GM18861 (cell line): ENCODE results near the gene RHOV.

Source experiments
- ATAC-seq: cut with Tn5 transposase; IDR thresholded peaks from one replicate; pipeline ENCODE4 v1.9.1; 2021; ENCODE audit not compliant: unreplicated experiment

The RHOV gene, protein sequence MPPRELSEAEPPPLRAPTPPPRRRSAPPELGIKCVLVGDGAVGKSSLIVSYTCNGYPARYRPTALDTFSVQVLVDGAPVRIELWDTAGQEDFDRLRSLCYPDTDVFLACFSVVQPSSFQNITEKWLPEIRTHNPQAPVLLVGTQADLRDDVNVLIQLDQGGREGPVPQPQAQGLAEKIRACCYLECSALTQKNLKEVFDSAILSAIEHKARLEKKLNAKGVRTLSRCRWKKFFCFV

DNA sequence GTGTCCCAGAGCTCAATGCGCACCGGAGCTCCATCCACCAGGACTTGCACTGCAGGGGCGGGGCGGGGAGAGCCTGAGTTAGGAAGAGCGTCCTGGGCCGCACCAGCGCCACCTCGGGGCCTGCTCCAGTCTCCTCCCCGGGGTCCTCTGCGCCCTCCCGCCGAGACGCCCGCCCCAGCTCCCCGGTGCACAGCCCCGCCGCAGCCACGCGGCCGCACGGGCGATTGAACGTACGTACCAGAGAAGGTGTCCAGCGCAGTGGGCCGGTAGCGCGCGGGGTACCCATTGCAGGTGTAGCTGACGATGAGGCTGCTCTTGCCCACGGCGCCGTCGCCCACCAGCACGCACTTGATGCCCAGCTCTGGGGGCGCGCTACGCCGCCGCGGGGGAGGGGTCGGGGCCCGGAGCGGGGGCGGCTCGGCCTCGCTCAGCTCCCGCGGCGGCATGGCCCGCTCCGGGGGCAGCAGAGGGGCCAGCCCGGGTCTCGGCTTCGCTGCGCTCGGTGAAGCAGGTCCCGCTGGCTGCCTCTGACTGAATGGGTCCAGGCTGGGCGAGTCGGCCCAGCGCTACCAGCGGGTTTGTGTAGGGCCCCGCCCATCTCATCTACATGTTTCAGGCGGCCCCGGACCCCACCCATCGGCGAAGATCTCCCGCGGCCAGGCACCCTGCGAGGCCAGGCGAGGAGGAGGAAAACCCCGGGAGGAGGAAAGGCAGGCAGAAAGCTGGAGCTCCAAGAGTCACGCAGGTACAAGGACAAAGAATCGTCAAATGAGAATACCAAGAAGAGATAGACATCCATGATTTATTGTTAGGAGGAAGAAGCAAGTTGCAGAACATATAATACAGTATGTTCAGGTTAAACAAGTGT lies at the start of gene RHOV:
Gene RHOV (minus strand): TSS at position 541 of the 868 bp plus-strand sequence. CDS start 95 bp downstream, at position 446.
- ATAC-seq, result peak; percentile 29

DNA sequence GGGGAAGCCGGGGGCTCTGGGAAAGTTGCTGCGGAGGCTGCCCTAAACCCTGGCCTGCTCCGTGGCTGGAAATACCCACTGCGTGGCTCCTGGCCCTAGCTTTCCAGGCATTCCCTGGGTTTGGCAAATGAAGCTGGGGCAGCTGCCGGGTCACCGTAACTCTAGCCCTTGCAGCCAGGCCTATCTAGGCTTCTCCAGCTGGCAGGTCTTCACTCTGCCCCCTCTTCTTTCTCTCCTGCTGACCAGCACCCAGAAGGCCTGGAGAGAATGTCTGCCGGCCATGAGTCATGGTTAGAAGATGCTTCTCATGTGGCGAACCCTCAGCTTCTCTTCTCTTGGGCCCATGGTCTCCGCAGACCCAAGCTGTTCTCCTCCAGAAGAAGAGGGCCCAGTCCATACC lies 49.5 kb upstream of the RHOV start:
- ATAC-seq, result no peak

DNA sequence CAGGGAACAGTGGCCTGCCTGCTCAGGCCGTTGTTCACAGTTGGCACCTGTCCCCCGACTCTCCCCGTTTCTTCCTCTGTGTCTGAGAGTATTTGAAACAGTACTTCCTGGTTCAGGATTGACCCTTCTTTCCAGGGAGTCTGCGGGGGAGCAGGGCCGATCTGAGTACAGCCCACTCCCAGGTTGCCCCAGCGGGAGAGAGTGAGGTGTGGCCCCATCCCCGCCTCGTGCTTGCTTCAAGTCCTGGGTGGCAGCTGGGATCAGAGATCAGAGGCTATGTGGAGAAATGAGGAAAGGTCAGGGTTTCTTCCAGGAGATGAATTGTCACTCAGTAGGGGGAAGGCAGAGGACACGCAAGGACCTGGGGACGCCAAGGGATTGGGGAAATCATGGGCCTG lies 48.6 kb upstream of the RHOV start:
- ATAC-seq, result no peak

DNA sequence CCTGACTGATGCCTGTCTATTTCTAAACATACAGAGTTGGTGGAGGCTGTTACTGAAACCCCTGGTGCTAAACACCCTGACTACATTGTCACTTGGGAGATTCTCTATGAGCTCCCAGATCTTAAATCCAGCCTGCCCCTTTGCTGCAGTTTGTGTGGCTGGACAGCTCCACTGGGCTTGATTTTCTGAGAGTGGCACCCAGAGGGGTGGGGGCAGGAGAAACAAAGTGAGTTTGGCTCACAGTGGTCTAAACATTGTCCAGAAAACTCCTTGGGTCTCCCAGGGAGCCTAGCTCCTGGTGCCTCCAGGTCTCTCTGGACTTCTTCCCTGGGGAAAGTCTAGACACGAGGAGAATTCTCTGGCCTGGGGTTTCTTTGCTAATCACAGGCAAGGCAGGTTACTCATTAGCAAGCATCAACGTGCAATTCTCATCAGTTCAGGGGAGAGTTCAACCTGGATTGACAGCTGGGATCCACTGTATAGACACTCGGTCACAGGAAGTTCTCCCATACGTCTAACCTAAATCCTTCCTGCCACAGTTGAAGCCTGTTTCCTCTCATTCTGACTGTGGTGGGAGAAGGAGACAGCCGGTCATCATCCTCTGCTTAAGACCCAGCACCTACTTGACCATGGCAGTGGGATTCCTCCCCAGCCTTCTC lies 48.0 kb upstream of the RHOV start:
- no peak for ATAC-seq

DNA sequence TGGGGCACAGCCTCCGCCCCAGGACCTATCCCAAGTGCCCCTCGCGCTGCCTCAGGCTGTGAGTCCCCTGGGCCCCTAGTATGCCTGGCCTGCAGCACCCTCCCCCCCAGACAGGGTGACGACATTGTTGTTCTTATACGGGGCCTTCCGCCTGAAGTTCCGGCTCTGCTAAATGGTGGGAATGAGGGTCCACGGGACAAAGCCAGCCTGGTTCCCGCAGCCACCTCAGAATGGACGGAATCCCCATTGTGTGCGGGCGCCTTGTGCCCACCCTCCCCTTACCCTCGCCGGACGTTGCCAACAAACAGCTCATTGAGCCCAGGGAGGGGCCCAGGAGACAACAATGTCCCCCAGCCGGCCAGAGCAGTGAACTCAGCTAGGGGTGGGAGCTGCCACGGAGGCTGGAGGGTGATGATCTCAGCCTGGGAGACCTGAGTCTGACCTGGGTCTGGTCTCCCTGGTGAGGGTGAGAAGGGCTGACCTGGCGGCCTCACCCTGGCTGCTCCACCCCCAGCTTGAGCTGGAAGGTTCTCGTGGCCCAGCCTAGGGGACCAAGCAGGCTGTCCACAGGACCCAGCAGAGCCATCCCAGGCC lies 44.9 kb upstream of the RHOV start:
- no peak for ATAC-seq

DNA sequence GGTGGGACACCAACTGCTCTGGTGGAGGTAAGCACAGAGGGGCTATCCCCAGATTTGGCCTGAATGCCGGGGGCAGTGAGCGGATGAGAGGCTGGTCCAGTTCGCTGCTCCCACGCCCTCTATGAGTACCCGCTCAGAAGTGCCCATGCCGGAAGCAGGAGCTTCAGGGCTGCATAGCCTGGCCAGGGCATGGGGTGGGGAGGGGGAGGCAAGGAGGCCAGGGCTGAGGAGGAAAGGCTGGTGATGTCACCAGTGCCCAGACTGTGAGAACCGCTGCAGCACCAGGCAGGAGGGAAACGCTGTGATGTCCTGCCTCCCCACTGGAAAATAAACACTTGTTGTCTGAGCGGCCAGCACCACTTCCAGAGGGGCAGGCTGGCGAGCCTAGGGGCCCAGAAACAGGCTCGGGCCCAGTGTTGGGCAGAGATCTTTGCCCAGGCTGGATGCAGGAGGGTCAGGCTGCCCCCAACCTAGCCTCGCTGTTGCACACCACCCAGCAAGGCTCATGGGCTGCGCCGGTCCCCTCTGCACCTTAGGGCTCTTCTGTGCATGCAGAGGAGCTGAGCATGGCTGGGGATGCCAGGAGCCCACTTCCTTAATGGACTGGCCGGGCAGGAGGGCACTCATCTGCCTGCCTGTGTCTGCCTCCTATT lies 44.2 kb upstream of the RHOV start:
- ATAC-seq, result no peak

DNA sequence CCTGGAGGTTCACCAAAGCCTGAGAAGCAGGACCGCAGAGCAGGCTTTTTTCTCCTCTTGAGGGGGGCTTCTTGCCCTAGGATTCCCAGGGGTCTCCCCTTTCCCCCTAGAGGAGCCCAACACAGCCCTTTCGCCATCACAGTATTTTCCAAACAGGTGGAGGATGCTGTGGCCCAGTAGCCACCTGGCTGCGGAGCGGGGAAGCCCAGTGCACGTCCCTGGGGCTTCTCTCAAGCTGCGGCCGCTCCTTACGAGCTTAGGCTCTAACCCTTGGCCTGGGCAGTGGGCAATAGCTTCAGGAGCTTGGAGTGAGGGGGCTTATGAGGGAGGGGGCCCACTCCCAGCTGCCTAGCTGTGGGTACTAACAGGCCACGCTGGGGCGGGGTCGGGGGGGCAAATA lies 43.6 kb upstream of the RHOV start:
- ATAC-seq, result no peak

DNA sequence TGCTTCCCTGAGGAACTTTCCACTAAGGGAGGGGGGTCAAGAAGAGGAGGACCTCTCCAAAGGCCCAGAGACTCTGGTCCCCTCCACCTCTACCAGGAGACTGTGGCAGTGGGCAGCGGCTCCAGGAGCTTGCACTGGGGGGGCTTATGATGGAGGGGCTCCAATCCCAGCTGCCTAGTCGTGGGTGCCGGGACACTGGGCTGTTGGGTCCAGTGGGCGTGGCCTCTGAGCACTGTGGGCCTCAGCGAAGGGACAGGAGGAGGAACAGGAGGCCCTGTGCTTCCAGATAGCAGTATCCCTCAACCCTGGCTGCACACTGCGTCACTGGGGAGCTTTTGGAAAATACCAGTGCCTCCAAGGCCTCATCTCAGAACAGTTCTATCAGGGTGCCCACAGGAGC lies 41.6 kb upstream of the RHOV start:
- no peak for ATAC-seq

DNA sequence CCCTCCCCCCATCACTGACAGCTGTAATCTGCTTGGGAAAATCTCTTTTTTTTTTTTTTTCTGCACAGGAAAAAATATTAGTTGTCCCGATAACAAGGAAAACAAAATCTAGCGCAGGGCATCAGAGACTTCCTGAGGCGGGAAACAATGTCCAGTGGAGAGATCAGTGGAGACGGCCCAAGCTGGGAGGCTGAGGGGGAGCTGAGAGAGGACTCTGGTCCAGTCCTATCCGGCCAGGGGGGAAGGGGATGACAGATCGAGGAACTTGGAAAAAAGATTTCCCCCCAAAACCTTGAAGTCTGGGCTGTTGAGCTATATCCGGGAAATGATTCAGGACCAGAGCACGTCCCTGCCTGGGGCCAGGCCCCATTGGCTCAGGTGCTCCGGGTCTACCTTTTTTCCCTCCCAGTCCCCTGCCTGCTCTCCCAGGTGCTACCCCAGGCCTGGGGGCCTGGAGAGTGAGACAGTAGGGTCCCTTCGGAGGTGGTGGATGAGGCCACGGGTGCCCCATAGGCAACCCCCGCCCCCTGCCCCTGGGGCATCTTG lies 41.2 kb upstream of the RHOV start:
- no peak for ATAC-seq

DNA sequence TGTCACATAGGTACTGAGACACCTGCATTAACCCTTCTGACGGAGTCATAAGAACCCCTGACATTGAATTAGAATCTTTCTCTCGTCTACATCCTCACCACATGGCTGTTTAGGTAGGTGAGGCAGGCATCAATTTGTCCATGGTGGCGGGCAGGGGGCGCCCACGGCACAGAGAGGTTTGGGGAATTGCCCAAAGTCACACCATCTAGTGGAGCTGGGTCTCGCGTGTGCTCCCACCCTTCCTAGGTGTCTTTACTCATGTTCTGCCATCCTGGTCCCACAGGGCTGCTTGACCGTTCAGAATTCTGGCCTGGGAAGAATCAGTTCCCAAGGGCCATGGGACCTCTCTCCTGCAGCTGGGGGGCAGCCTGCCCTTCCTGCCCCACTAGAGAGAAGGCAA lies 40.5 kb upstream of the RHOV start:
- ATAC-seq, result no peak

DNA sequence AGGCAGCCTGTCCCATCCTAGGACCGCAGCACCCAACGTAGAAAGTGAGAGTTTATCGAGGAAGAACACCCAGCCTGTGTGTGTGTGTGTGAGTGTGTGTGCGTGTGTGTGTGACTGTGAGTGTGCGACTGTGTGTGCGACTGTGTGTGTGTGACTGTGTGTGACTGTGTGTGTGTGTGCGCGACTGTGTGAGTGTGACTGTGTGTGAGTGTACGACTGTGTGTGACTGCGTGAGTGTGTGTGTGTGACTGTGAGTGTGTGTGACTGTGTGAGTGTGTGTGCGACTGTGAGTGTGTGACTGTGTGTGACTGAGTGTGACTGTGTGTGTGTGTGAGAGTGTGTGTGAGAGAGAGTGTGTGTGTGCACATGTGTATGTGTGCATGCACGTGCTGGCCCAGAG lies 40.0 kb upstream of the RHOV start:
- ATAC-seq, result no peak

DNA sequence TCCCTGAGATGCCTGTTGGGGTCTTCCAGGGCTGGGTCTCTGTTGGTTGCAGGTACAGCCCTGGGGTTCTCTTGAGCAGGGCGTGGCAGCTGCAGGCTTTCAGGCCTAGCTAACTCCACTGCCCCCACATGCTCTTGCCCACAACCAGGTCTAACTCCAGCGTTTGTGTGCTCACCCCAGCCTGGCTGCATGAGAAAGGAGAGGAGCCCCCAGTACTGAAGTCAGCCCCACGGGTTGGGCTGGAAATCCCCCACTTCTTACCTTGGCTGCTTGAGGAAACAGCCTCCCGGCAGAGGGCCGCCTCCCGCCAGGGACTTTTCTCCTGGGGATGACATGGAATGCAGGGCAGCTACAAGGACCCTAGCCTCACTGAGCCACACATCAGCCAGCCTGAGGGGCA lies 38.4 kb upstream of the RHOV start:
- ATAC-seq, result no peak

DNA sequence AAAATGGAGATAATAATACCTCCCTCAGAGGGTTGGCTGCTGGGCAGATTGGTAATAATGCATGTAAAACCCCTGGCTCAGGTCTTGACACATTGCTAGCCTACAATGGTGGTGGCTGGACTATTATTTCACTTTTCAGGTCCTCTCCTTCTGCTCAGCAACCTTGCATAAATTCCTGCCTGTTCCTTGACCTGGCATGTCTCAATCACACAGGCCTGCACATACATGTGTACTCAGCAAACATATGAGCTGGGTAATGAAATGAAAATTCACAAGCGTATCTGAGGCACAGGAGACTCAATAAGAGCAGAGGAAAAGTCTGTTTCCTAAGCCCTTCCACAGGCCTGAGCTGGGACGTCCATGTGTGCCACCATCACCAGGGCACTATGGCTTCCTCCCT lies 37.7 kb upstream of the RHOV start:
- ATAC-seq, result no peak

DNA sequence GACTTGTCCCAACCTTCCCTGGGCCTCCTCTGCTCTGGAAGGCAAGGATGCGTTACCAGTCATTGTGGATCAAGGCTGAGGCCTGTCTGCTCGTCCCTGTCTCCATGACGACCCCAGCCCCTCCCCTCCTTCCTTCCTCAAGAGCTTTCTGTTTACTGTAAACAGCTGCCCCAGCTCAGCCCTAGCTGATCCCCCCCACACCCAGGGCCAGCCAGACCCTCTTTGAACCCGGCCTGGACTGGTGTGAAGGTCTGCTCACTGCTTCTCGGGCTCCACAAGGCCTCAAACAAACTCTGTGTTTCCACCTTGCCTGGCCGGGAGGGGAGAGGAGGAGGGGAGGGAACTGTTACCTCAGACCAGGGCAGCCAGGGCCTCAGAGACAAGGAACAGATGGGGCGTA lies 37.1 kb upstream of the RHOV start:
- no peak for ATAC-seq

DNA sequence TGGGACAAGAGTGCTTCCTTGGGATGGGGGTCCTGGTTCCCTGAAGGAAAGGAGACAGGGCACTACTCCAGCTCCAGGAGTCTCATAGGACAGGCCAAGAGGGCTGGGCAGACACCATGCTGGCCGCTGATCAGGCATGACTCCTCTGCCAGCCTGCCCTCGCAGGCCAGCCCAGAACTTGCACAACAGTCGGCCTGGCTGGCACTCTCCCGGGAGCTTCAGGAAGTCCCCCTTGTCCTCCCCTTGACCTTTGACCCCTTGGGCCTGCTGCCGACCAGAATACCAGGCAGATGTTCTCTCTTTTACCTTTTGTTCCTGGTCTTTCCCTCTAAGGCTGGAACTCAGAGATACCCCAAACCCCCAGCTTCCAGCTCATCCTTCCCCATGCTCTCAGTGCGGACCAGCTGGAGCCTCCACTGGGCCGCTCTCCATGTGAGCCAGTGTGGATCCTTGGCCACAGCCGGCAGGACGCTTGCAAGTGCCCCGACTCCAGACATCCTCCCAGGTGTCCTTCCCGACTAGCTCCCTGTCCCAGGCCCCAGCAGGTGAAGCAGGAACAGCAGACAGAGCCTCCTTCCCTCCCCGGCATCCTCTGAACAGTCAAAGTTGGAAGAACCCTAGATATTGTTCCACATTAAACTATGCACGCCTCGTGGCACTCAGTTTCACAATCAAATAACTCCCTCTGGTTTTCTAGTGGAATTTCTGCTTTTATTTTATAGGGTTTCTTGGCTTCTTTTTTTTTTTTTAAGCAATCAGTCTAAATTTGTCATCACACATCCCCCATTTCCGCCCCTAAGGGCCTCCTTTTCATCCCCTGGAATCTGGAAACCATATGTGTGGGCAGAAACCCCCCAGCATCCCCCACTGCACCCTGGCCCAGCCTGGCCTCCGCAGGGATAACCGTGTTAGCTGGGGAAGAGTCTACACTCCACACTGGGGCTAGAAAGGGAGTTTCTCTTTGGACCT lies 35.9 kb upstream of the RHOV start:
- ATAC-seq, result no peak

DNA sequence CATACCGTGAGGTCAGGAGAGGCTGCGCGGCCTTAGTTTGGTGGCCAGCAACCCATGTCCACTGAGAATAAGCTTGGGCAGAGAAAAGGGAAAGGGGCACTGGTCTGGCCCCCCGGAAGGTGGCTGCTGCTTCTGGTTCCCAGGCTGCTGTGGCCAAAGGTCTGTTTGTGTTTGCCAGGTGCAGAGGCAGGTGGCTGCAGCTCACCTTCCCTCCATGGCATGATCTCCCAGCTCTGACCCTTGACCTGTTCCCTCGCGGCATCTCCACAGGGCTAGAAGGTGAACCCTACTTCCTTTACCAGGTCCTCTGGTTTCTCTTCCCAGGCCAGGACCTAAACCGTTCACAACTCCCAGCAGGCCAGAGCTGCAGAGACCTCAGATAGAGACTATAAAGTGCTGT lies 34.1 kb upstream of the RHOV start:
- ATAC-seq, result no peak

DNA sequence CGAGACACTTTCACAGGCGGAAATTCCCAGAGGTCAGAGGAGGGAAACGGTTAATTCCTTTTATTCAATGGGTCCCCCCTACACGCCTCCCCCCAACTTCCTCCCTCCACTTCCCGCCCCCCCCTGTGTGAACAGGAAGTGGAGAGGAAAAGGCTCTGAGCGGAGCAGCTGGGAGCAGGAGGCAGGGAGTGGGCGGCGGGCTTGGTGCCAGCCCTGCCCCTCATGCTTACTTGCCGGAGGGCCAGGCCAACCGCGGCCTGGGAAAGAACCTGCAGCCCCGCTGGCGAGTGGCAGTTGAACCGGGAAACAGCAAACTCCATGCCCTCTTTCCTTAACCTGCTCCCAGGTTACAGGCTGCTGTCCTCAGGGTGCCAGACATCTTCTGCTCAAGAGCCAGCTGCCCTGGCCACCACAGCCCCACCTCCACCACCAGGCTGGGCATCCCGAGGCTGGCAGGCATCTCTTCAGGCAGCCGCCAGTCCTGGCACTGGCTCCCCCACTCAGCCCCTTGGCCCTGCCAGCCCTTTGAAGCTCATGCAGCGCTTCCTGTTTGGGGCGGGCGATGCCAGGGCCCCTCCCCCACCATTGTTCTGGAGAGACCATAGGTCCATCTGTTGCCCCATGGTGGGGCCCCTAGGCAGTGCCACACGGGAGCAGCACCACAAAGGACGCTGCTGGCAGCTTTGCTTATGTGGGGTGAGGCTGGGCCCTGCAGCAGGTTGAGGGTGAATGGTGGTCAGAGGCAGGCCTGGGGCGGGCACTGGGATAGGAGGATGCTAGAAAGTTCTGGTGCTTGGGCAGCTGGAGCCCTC lies 33.2 kb upstream of the RHOV start:
- ATAC-seq, result no peak

DNA sequence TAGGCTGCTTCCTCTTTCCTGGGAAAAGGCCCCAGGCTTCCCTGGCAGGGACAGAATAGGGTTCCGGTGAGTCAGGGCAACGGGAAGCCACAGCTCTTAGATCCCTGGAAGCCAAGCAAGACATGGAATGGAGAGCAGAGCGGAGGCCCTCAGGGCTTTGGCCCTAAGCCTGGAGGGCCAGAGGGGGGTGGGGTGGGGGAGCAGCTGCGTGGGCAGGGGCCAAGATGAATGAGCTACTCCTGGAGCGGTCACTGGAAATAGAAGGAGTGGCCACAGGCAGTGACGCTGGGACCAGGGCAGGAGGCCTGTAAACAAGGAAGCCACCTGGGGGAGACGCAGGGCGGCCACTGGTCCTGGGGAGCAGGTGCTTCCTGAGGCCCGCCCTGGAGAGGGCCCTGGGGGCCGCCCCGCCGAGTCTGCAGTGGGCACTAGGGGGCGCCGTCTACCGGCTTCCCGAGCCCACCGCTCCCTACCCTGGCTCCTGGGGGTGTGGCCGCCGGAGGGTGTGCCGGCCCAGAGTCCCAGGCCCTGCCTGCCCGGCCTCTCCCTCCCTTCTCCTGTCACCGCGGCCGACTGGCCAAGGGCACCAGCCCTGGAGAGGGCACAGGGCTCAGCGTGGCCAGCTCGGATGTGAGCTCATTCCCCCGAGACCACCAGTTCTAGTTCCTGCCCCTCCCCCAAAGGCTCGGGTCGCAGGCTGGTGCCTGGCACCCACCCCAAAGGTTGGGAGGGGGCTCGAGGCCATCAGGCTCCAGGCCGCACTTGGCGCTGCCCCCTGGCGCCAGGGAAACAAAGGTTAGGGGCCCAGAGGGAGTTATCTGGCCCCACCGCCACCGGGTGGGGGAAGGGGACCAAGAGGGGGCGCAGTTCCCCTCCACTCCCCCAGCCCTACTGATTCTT lies 32.3 kb upstream of the RHOV start:
- ATAC-seq, result peak; percentile 59
